Measurements from ENCODE around the gene DHX29.

The DHX29 gene

GRCh38 chr5:55316837-55317236 is 9.3 kb upstream of the DHX29 start:
- H3K4me3 ChIP-seq (ENCODE audit: low read depth, low read length) = no peak overlapping the region
- DNase-seq (ENCODE audit: low read depth) = no peak

GRCh38 chr5:55316289-55316688 is 8.8 kb upstream of the DHX29 start:
- no peak for DNase-seq (ENCODE audit: low read depth)
- H3K4me3 ChIP-seq (ENCODE audit: low read depth, low read length) = no peak overlapping the region

GRCh38 chr5:55313870-55314617 is 6.5 kb upstream of the DHX29 start:
- no peak for DNase-seq (ENCODE audit: low read depth)
- no peak overlapping the region for H3K4me3 ChIP-seq (ENCODE audit: low read depth, low read length)

GRCh38 chr5:55308254-55308836 is 851 bp upstream of the DHX29 start:
- peak overlapping the region; percentile 80 for H3K4me3 ChIP-seq (ENCODE audit: low read depth, low read length)

GRCh38 chr5:55306641-55307382 is 682 bp downstream of the DHX29 start:
- peak overlapping the region; percentile 80 for H3K4me3 ChIP-seq (ENCODE audit: low read depth, low read length)
- no peak for DNase-seq (ENCODE audit: low read depth)

More at GRCh38 chr5:55308254-55308836, 851 bp upstream of the DHX29 start:
- no peak for DNase-seq (ENCODE audit: low read depth)

- H3K4me3 ChIP-seq (ENCODE audit: low read depth, low read length) = peak overlapping the region; percentile 80
- DNase-seq (ENCODE audit: low read depth) = no peak
Measured at GRCh38 chr5:55305345-55305744, 2.1 kb downstream of the DHX29 start.

- no peak overlapping the region for H3K4me3 ChIP-seq (ENCODE audit: low read depth, low read length)
- no peak for DNase-seq (ENCODE audit: low read depth)
Measured at GRCh38 chr5:55304584-55304983, 2.9 kb downstream of the DHX29 start.

GRCh38 chr5:55303238-55303690 is 4.2 kb downstream of the DHX29 start:
- DNase-seq (ENCODE audit: low read depth) = peak; percentile 37
- no peak overlapping the region for H3K4me3 ChIP-seq (ENCODE audit: low read depth, low read length)

GRCh38 chr5:55300890-55301289 is 6.6 kb downstream of the DHX29 start:
- H3K4me3 ChIP-seq (ENCODE audit: low read depth, low read length) = no peak overlapping the region
- no peak for DNase-seq (ENCODE audit: low read depth)

GRCh38 chr5:55294935-55295334 is 12.6 kb downstream of the DHX29 start:
- DNase-seq (ENCODE audit: low read depth) = no peak

DNA sequence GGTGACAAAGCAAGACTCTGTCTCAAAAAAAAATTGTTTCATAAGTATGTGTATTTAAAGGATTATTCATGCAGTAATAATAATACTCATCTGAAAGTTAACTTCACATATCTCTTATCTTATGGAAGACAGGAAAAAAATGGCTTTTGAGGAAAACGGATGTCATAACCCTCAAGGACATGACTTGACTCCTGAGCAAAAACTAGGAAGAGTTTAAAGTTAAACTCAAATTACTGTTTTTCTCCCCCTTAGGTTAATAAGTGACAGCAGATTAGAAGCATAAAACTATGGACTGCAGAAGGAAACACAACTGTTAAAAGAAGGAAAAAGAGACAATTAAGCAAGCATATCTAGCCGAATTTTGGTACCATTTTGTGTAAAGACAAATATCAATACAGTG is 16.5 kb downstream of the DHX29 start:
- no peak for DNase-seq (ENCODE audit: low read depth)
- H3K4me3 ChIP-seq (ENCODE audit: low read depth, low read length) = no peak overlapping the region

More at GRCh38 chr5:55294935-55295334, 12.6 kb downstream of the DHX29 start:
- no peak overlapping the region for H3K4me3 ChIP-seq (ENCODE audit: low read depth, low read length)

DNA sequence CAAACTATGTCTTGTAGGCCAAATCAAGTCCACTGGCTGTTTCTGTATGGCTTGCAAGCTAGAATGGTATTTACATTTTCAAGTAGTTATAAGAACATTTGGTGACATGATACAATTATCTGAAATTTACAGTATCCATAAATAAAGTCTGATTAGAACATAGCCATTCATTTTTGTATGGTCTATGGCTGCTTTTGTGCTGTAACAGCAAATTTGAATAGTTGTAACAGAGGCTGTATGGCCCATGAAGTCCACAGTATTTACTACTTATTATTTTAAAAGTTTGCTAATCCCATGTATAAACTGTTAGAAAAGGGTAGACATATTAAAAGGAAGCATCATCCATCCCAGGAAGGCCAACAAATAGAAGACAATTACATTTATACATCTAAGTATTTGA is 17.7 kb downstream of the DHX29 start:
- no peak for DNase-seq (ENCODE audit: low read depth)
- H3K4me3 ChIP-seq (ENCODE audit: low read depth, low read length) = no peak overlapping the region

GRCh38 chr5:55286411-55286933 is 21.0 kb downstream of the DHX29 start:
- no peak for DNase-seq (ENCODE audit: low read depth)
- H3K4me3 ChIP-seq (ENCODE audit: low read depth, low read length) = no peak overlapping the region

DNA sequence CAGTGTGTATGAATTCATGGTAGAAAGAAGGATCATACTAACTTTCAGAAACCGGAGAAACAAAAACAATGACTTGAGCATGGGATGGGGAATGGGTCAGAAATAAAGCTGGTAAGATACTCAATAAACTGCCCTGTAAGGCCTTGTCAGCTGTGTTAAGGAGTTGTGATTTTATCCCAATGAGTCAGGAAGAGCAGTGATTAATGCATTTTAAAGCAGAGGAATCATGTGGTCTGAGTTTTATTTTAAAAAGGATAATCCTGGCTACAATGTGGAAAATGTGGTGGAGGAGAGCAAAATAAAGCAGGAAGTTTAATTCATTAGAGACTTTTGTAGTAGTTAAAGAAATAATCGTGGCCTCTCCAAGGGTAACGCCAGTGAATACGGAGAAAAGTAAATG is 28.7 kb downstream of the DHX29 start:
- DNase-seq (ENCODE audit: low read depth) = peak; percentile 9
- no peak overlapping the region for H3K4me3 ChIP-seq (ENCODE audit: low read depth, low read length)

GRCh38 chr5:55276771-55277170 is 30.7 kb downstream of the DHX29 start:
- no peak overlapping the region for H3K4me3 ChIP-seq (ENCODE audit: low read depth, low read length)
- no peak for DNase-seq (ENCODE audit: low read depth)

DNA sequence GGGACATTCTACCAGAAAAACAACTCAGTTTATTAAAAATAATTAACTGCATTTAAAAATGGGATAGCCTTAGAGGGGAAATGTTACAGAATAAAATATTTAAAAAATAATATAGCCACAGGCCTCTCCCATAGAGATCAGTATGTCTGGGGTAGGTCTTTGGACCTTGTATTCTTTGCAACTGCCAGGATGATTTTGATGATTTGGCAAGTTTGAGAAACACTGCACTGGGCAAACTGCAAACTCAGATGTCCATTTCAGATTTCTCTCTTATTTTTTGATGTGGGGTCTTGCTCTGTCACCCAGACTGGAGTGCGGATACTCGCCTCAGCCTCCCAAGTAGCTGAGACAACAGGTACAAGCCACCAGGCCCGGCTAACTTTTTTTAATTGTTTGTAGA is 49.2 kb downstream of the DHX29 start:
- no peak overlapping the region for H3K4me3 ChIP-seq (ENCODE audit: low read depth, low read length)
- no peak for DNase-seq (ENCODE audit: low read depth)

DNA sequence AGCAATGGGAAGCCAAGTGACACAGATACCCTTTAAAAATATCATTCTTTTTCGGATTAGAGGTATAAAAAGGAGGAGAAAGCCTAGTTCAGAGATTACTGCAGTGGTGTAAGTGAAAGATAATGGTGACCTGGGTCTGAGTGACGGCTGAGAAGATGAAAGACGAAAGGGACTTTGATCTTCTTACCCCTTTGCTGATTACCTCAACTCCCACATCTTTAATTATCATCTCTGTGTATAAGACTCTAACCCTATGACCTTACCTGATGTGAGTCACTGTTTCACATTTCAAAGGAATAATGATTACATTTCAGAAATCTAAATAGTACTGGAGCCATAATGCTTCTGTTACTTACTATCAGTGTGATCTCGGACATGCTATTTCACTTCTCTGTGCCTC is 52.7 kb downstream of the DHX29 start:
- DNase-seq (ENCODE audit: low read depth) = no peak
- H3K4me3 ChIP-seq (ENCODE audit: low read depth, low read length) = no peak overlapping the region

DNA sequence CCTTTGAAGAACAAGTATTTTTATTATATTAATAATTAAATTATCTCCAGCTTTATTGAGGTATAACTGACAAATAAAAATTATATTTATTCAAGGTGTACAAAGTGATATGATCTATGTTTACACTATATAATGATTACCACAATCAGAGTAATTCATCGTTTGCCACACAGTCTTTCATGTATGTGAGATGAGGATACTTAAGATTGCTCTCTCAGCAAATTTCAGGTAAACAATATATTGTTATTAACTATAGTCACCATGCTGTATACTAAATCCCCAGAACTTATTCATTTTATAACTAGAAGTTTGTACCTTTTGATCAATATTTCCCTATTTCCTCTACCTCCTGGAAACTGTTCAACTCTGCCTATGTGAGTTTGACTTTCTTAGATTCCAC is 57.4 kb downstream of the DHX29 start:
- no peak overlapping the region for H3K4me3 ChIP-seq (ENCODE audit: low read depth, low read length)
- DNase-seq (ENCODE audit: low read depth) = no peak

GRCh38 chr5:55241746-55242145 is 65.7 kb downstream of the DHX29 start:
- no peak overlapping the region for H3K4me3 ChIP-seq (ENCODE audit: low read depth, low read length)
- DNase-seq (ENCODE audit: low read depth) = no peak

DNA sequence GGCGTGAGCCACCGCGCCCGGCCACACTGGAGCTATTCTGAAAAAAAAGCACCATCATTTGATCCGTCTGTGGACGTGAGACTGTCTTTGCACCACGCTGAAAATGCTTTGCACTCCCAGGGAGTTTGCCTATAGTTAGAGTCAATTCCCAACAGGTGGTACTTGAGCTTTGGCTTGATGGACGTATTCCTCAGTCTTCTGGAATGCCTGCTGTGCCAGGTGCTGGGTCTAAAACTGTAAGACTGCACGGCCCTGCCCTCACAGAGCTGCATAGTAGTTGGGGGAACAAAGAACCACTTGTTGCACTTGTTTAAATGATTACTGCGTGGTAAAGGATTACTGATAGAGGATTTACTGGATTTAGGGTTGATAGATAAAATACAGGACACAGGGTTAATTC is 70.7 kb downstream of the DHX29 start:
- H3K4me3 ChIP-seq (ENCODE audit: low read depth, low read length) = no peak overlapping the region

More for the DNA sequence above, 70.7 kb downstream of the DHX29 start:
- DNase-seq (ENCODE audit: low read depth) = no peak
